ENCODE results near the gene ENOX2.
A peak's percentile ranks its signal among the peaks of the same experiment; 100 is the strongest.

The ENOX2 gene

GRCh38 chrX:130604882-130605281 lies 298.1 kb downstream of the ENOX2 start:
- DNase-seq, result no peak

- no peak for DNase-seq
Observed at GRCh38 chrX:130594453-130594916, 308.5 kb downstream of the ENOX2 start.

- no peak for DNase-seq
Observed at GRCh38 chrX:130593911-130594310, 309.1 kb downstream of the ENOX2 start.

GRCh38 chrX:130592204-130592603 lies 310.8 kb downstream of the ENOX2 start:
- DNase-seq, result no peak

GRCh38 chrX:130578906-130579305 lies 324.1 kb downstream of the ENOX2 start:
- no peak for DNase-seq

- DNase-seq, result no peak
Observed at GRCh38 chrX:130577431-130577830, 325.6 kb downstream of the ENOX2 start.

GRCh38 chrX:130575831-130576389 lies 327.1 kb downstream of the ENOX2 start:
- DNase-seq, result peak; percentile 24
